A549 (cell line): ENCODE data around the gene LIMA1. TPM values are rescaled to one million over a fixed set of nuclear protein-coding genes. Genes with fewer than 3 reads are reported as not detected.
A peak's percentile ranks its signal among the peaks of the same experiment; 100 is the strongest.

Experiments
- ATAC-seq, 2 experiments: fragments of 200-7000 bp in 1 of 2; fragments of >200 bp in 1 of 2; cut with Nextera tagmentation in 1 of 2; cut with Tn5 transposase in 1 of 2; 3 replicates each; pipeline versions ENCODE4 v1.8.0 to v1.9.1; 2018 to 2020; ENCODE audit warnings: mild to moderate bottlenecking in 1 of 2, moderate library complexity in 1 of 2
- CTCF ChIA-PET: fragments of 300-600 bp; sonication (Branson Sonifier 250); formaldehyde crosslinking; extraction: SDS; loops from one replicate; lab custom pipeline; 2021; ENCODE audit warnings: antibody characterized with exemption, inconsistent platforms; lab: Yijun Ruan, JAX
- POLR2A ChIA-PET: fragments of 350-600 bp; formaldehyde crosslinking; extraction: SDS; loops from one replicate; lab custom pipeline; 2021; ENCODE audit warnings: antibody characterized with exemption, inconsistent platforms; lab: Yijun Ruan, JAX
- DNase-seq, 2 experiments: peaks; one replicate each; pipeline versions ENCODE4 v3.0.0 to v3.0.0-alpha.2; 2011 to 2016; ENCODE audit warnings: low read depth in 1 of 2, low spot score in 1 of 2
- FAIRE-seq: peaks from 2 replicates; lab custom pipeline; 2011; peaks lifted over from hg19 to GRCh38; lab: Jason Lieb, UNC
- H3K27ac ChIP-seq, 2 experiments: fragments of >200 bp; sonication (Bioruptor Twin); formaldehyde crosslinking; 3 replicates each; pipeline ENCODE4 v1.5.1; 2016 to 2017
- H3K4me1 ChIP-seq: fragments of >200 bp; sonication (Bioruptor Twin); formaldehyde crosslinking; 3 replicates; pipeline ENCODE4 v1.6.1; 2016
- H3K4me2 ChIP-seq: fragments of >200 bp; sonication (Bioruptor Twin); formaldehyde crosslinking; 3 replicates; pipeline ENCODE4 v1.6.1; 2016
- H3K4me3 ChIP-seq: fragments of >200 bp; sonication (Bioruptor Twin); formaldehyde crosslinking; 3 replicates; pipeline ENCODE4 v1.5.1; 2016
- H3K9me3 ChIP-seq: fragments of >200 bp; sonication (Bioruptor Twin); formaldehyde crosslinking; 3 replicates; pipeline ENCODE4 v1.6.1; 2016
- BHLHE40 ChIP-seq: IDR thresholded peaks from 2 replicates; pipeline ENCODE4 v1.6.1; 2012; ENCODE audit warnings: low read depth, low read length, inconsistent platforms
- CBX2 ChIP-seq: fragments of 200-600 bp; sonication (generic); IDR thresholded peaks from 2 replicates; pipeline ENCODE4 v1.6.1; 2016; ENCODE audit warnings: low read depth, mild to moderate bottlenecking, borderline replicate concordance
- CBX8 ChIP-seq: fragments of 200-600 bp; sonication (generic); IDR thresholded peaks from 2 replicates; pipeline ENCODE4 v1.6.1; 2016
- CEBPB ChIP-seq, 2 experiments: fragments of >200 bp in 1 of 2; sonication (Bioruptor Twin) in 1 of 2; formaldehyde crosslinking in 1 of 2; IDR thresholded peaks; 2 replicates each; pipeline ENCODE4 v1.6.1; 2012 to 2016
- CHD2 ChIP-seq: fragments of 150-350 bp; IDR thresholded peaks from 2 replicates; pipeline ENCODE4 v1.6.1; 2014; ENCODE audit warnings: low read length; ENCODE audit not compliant: partially characterized antibody
- CHD4 ChIP-seq: fragments of 200-600 bp; sonication (generic); IDR thresholded peaks from 2 replicates; pipeline ENCODE4 v1.6.1; 2016; ENCODE audit warnings: antibody characterized with exemption, mild to moderate bottlenecking, borderline replicate concordance
- EHMT2 ChIP-seq: fragments of 200-600 bp; sonication (generic); IDR thresholded peaks from 2 replicates; pipeline ENCODE4 v1.6.1; 2016; ENCODE audit warnings: antibody characterized with exemption, low read depth, mild to moderate bottlenecking, moderate library complexity
- ESRRA ChIP-seq: fragments of 150-350 bp; IDR thresholded peaks from 2 replicates; pipeline ENCODE4 v1.6.1; 2014; ENCODE audit warnings: mild to moderate bottlenecking, low read length, borderline replicate concordance
- FOSL2 ChIP-seq, 2 experiments: fragments of 450-650 bp in 1 of 2; fragments of >200 bp in 1 of 2; sonication (Bioruptor Twin) in 1 of 2; formaldehyde crosslinking; IDR thresholded peaks; 2 replicates each; pipeline versions ENCODE4 v1.5.0 to v1.6.1; 2016 to 2020; ENCODE audit warnings: mild to moderate bottlenecking in 1 of 2, moderate library complexity in 1 of 2
- FOXS1 ChIP-seq: fragments of 250-450 bp; sonication (Bioruptor Pico); IDR thresholded peaks from 2 replicates; pipeline ENCODE4 v1.5.0; 2020; ENCODE audit warnings: mild to moderate bottlenecking, moderate library complexity
- GATA3 ChIP-seq: IDR thresholded peaks from 2 replicates; pipeline ENCODE4 v1.6.1; 2012; ENCODE audit warnings: borderline replicate concordance
- HOXA7 ChIP-seq: fragments of 250-450 bp; sonication (Bioruptor Pico); IDR thresholded peaks from 2 replicates; pipeline ENCODE4 v1.5.0; 2020; ENCODE audit warnings: mild to moderate bottlenecking, moderate library complexity
- HOXB13 ChIP-seq: fragments of 250-450 bp; sonication (Bioruptor Pico); IDR thresholded peaks from 2 replicates; pipeline ENCODE4 v1.5.0; 2020; ENCODE audit warnings: low read depth, mild to moderate bottlenecking, moderate library complexity
- HOXB5 ChIP-seq: fragments of 250-450 bp; sonication (Bioruptor Pico); IDR thresholded peaks from 2 replicates; pipeline ENCODE4 v1.5.0; 2020; ENCODE audit warnings: mild to moderate bottlenecking, moderate library complexity
- JUN ChIP-seq, 2 experiments: fragments of >200 bp; sonication (Bioruptor Twin); formaldehyde crosslinking; IDR thresholded peaks; 2 replicates in 1 of 2; 3 replicates in 1 of 2; pipeline ENCODE4 v1.6.1; 2016 to 2017
- KDM5A ChIP-seq: fragments of 200-600 bp; sonication (generic); IDR thresholded peaks from 2 replicates; pipeline ENCODE4 v1.6.1; 2016; ENCODE audit warnings: antibody characterized with exemption, mild to moderate bottlenecking
- NFE2L2 ChIP-seq: fragments of 150-350 bp; conservative IDR thresholded peaks from 2 replicates; pipeline ENCODE4 v1.6.1; 2014; ENCODE audit warnings: low read length
- PHF8 ChIP-seq: fragments of 200-600 bp; sonication (generic); IDR thresholded peaks from 2 replicates; pipeline ENCODE4 v1.6.1; 2016; ENCODE audit warnings: low read depth, mild to moderate bottlenecking, antibody characterized with exemption, moderate library complexity, borderline replicate concordance
- RCOR1 ChIP-seq: fragments of 150-350 bp; IDR thresholded peaks from 2 replicates; pipeline ENCODE4 v1.6.1; 2014; ENCODE audit warnings: antibody characterized with exemption, low read length, low read depth
- RNF2 ChIP-seq: fragments of 200-600 bp; sonication (generic); IDR thresholded peaks from 2 replicates; pipeline ENCODE4 v1.6.1; 2016; ENCODE audit warnings: low read depth, mild to moderate bottlenecking, antibody characterized with exemption, moderate library complexity, borderline replicate concordance
- SMC3 ChIP-seq: fragments of >200 bp; sonication (Bioruptor Twin); formaldehyde crosslinking; IDR thresholded peaks from 3 replicates; pipeline ENCODE4 v1.6.1; 2018; ENCODE audit warnings: inconsistent platforms
- TP53 ChIP-seq: fragments of 250-450 bp; sonication (Bioruptor Pico); IDR thresholded peaks from 2 replicates; pipeline ENCODE4 v1.5.0; 2021; ENCODE audit warnings: mild to moderate bottlenecking, moderate library complexity
- ZC3H11A ChIP-seq: fragments of 450-650 bp; IDR thresholded peaks from 2 replicates; pipeline ENCODE4 v1.6.1; 2014; ENCODE audit warnings: antibody characterized with exemption, mild to moderate bottlenecking
- ZSCAN20 ChIP-seq: fragments of 250-450 bp; sonication (Bioruptor Pico); IDR thresholded peaks from 2 replicates; pipeline ENCODE4 v1.8.0; 2022; ENCODE audit warnings: mild to moderate bottlenecking, moderate library complexity
- WGBS: methylation state at CpG from one replicate; pipeline ENCODE4 v1.1.6; 2017; ENCODE audit errors: missing lambda C conversion rate; 5-methylcytosine and 5-hydroxymethylcytosine counted together
- polyA plus RNA-seq, 4 experiments: library from polyadenylated mRNA; depleted of rRNA in 3 of 4; stranded (reverse); fragments of >200 nt; fragmentation: RNase III in 1 of 4; extraction: RNeasy Plus Mini Kit Qiagen cat#74134 plus additional on column Dnase treatment in 1 of 4; gene quantifications; 2 replicates in 3 of 4; 3 replicates in 1 of 4; pipeline ENCODE4 v1.2.3, GENCODE V29; 2011 to 2017
- TF ChIP-seq, protein P1 (sequence below): fragments of 250-450 bp; sonication (Bioruptor Pico); IDR thresholded peaks from 2 replicates; pipeline ENCODE4 v1.5.0; 2021; ENCODE audit warnings: mild to moderate bottlenecking, moderate library complexity, borderline replicate concordance
- TF ChIP-seq, protein P2 (sequence below): fragments of >200 bp; sonication (Bioruptor Twin); formaldehyde crosslinking; IDR thresholded peaks from 3 replicates; pipeline ENCODE4 v1.6.1; 2016
- TF ChIP-seq, protein P3 (sequence below): fragments of 150-350 bp; IDR thresholded peaks from 2 replicates; pipeline ENCODE4 v1.6.1; 2014; ENCODE audit warnings: low read depth, mild to moderate bottlenecking, low read length

LIMA1 gene
- polyA plus RNA-seq, 2 of the 4 experiments (the other 2 are of a cell fraction), result 9.0 to 23.4 TPM

DNA sequence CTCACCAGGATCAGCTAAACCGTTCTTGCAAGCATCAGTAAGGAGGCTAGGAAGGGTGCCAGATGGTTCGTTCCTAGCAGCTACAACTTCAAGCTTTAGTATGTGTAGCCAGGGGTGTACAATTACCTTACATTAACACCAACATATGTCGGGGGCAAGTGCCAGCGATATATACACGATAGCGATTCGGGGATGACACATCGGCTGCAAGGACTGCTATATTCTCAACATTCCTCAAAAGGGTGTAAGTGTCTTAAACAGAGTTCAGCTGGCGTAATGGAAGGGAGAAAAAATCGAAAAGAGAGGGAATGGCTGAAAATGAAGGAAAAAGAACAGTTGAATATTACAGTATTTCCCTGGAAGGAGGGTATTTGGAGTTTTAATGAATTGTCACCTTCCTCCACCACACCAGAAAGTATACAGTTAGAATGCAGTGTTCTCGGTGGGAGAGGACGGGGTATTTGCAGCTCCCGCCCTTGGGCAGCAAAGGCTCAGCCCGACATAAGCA, 545 bp downstream of the LIMA1 start:
- DNase-seq, result peak in 1 of 2 experiments; percentile 41
- peak overlapping the region; percentile 85 to 94; a peak in 5 of 6 replicates for H3K27ac ChIP-seq
- no peak for FAIRE-seq
- ATAC-seq, result peak; percentile 74 to 76; a peak in 5 of 6 replicates
- peak overlapping the region; percentile 78 for H3K4me3 ChIP-seq
- H3K4me1 ChIP-seq, result peaks cover 6% of the 10 kb centered on the region; the same call in 1 of the 3 replicates
- CTCF ChIA-PET, result interaction anchor here (0.5 to 1.9 kb wide), 13 partner anchors 9 to 227 kb away, joined by 3 to 8 read pairs (median 3); no protein-coding TSS in a partner anchor
- POLR2A ChIA-PET, result interaction anchor here (0.6 to 2.1 kb wide), 9 partner anchors 15 to 198 kb away, joined by 3 to 13 read pairs (median 4); partner anchors contain the start of gene SMARCD1
- TF ChIP-seq FOSL2 (IDR thresholded peaks at IDR 0.05) (no peak), FOSL2 (CRISPR knock-in tag; IDR thresholded peaks at IDR 0.05) (no peak), EHMT2 (no peak), CHD2 (no peak), FOXS1 (no peak), TP53 (CRISPR knock-in tag) (no peak), HOXB13 (CRISPR knock-in tag) (no peak), ZSCAN20 (no peak), CHD4 (no peak), NFE2L2 (no peak), RCOR1 (no peak), CBX8 (no peak), ESRRA (no peak), CEBPB (IDR thresholded peaks at IDR 0.05) (no peak), HOXA7 (no peak)
- TF ChIP-seq, protein P1, sequence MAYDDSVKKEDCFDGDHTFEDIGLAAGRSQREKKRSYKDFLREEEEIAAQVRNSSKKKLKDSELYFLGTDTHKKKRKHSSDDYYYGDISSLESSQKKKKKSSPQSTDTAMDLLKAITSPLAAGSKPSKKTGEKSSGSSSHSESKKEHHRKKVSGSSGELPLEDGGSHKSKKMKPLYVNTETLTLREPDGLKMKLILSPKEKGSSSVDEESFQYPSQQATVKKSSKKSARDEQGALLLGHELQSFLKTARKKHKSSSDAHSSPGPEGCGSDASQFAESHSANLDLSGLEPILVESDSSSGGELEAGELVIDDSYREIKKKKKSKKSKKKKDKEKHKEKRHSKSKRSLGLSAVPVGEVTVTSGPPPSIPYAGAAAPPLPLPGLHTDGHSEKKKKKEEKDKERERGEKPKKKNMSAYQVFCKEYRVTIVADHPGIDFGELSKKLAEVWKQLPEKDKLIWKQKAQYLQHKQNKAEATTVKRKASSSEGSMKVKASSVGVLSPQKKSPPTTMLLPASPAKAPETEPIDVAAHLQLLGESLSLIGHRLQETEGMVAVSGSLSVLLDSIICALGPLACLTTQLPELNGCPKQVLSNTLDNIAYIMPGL (CRISPR knock-in tag), result no peak
- H3K9me3 ChIP-seq, result no peaks in the 10 kb centered on the region
- peak overlapping the region; percentile 80 for H3K4me2 ChIP-seq
- WGBS, result 13% methylated on average over 14 of the region's 14 CpGs

DNA sequence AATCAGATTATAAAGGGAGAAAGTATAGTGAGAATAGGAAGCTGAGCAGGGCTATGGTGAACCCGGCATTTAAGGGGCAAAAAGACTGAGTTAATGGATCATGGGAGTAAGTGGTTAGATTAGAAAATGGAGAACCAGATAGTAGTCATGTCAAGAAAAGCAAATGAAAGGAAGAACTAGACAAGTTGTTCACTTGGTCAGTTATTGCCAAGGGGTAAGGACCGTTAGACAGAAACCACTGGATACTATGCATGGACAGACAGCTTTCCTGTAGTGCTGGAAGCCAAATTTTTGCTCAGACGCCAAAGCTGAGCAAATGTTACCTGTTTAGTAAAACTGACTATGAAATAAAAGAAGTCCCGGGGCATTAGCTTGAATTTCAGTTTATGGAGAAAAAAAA, 3.8 kb downstream of the LIMA1 start:
- DNase-seq (no peak), FAIRE-seq (no peak), ATAC-seq (no peak)
- 78% methylated on average over 4 of the region's 4 CpGs for WGBS
- Histone ChIP-seq H3K9me3 (no peaks in the 10 kb centered on the region), H3K4me3 (no peak overlapping the region), H3K4me1 (peaks cover 11% of the 10 kb centered on the region; the same call in 2 of the 3 replicates), H3K27ac (no peak overlapping the region), H3K4me2 (no peak overlapping the region)
- POLR2A ChIA-PET, result no interaction called here
- TF ChIP-seq ZC3H11A (no peak), SMC3 (no peak), TP53 (CRISPR knock-in tag) (no peak), BHLHE40 (no peak), KDM5A (no peak), PHF8 (no peak), NFE2L2 (no peak), JUN (IDR thresholded peaks at IDR 0.05) (no peak), CHD4 (no peak), CBX2 (no peak), RNF2 (no peak), RCOR1 (no peak), HOXB5 (CRISPR knock-in tag) (no peak), GATA3 (no peak)
- TF ChIP-seq, protein P1 (CRISPR knock-in tag), result no peak
- TF ChIP-seq, protein P2, sequence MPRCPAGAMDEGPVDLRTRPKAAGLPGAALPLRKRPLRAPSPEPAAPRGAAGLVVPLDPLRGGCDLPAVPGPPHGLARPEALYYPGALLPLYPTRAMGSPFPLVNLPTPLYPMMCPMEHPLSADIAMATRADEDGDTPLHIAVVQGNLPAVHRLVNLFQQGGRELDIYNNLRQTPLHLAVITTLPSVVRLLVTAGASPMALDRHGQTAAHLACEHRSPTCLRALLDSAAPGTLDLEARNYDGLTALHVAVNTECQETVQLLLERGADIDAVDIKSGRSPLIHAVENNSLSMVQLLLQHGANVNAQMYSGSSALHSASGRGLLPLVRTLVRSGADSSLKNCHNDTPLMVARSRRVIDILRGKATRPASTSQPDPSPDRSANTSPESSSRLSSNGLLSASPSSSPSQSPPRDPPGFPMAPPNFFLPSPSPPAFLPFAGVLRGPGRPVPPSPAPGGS, result no peak
- TF ChIP-seq, protein P3, sequence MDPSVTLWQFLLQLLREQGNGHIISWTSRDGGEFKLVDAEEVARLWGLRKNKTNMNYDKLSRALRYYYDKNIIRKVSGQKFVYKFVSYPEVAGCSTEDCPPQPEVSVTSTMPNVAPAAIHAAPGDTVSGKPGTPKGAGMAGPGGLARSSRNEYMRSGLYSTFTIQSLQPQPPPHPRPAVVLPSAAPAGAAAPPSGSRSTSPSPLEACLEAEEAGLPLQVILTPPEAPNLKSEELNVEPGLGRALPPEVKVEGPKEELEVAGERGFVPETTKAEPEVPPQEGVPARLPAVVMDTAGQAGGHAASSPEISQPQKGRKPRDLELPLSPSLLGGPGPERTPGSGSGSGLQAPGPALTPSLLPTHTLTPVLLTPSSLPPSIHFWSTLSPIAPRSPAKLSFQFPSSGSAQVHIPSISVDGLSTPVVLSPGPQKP, result no peak
- CTCF ChIA-PET, result interaction anchor here (1.0 kb wide), 1 partner anchor 35 kb away, joined by 3 read pairs; no protein-coding TSS in a partner anchor
